ENCODE data around the gene MYO5A. TPM values are rescaled to one million over a fixed set of nuclear protein-coding genes. Genes with fewer than 3 reads are reported as not detected.

MYO5A gene
- total RNA-seq, 1 donor = 54.3 TPM

DNA sequence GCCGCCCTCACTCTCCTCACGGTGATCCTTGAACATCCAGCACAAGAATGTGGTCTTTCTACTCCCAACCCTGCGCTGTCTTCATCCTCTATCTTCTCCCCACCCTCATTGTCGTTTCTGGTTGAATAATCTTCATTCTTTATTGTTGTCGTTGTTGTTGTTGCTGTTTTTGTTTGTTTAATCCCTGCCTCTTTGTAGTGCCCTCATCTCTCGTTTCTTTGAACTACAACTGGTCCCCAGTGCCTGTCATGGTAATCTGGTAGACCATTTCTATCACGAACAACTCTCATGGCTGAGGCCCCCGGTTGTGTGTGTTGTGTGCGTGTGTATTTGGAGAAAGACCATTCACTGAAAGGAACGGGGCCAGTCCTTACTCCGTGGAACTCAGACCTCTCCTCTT is 1.3 kb upstream of the MYO5A start:
- no peak for DNase-seq (ENCODE audit: insufficient read length, low spot score, missing footprints)
- Histone ChIP-seq H4K20me1 (ENCODE audit: insufficient read depth, low read length) (peaks cover 5% of the 10 kb centered on the region), H2AFZ (ENCODE audit: low read length) (peak overlapping the region; percentile 92), H3K27me3 (ENCODE audit: insufficient read depth, low read length) (peaks cover 20% of the 10 kb centered on the region), H3K4me2 (ENCODE audit: insufficient read depth, low read length) (peak overlapping the region; percentile 96), H3K4me1 (ENCODE audit: insufficient read depth, low read length) (peaks cover 14% of the 10 kb centered on the region), H3K27ac (ENCODE audit: low read depth, low read length) (no peak overlapping the region), H3K4me3 (ENCODE audit: insufficient read depth, low read length) (peak overlapping the region; percentile 84), H3K79me2 (ENCODE audit: insufficient read depth, low read length) (peaks cover 29% of the 10 kb centered on the region), H3K36me3 (ENCODE audit: insufficient read depth, low read length) (no peaks in the 10 kb centered on the region), H3K9me3 (ENCODE audit: low read depth, low read length) (no peaks in the 10 kb centered on the region)
- TF ChIP-seq CTCF (IDR thresholded peaks at IDR 0.05; ENCODE audit: extremely low read depth, low read depth, low read length) = no peak

GRCh38 chr15:52529341-52529924 is 753 bp upstream of the MYO5A start:
- H3K79me2 ChIP-seq (ENCODE audit: insufficient read depth, low read length) = peaks cover 31% of the 10 kb centered on the region
- H2AFZ ChIP-seq (ENCODE audit: low read length) = peak overlapping the region; percentile 92
- peaks cover 20% of the 10 kb centered on the region for H3K27me3 ChIP-seq (ENCODE audit: insufficient read depth, low read length)
- no peak for DNase-seq (ENCODE audit: insufficient read length, low spot score, missing footprints)
- peak overlapping the region; percentile 96 for H3K4me2 ChIP-seq (ENCODE audit: insufficient read depth, low read length)
- peaks cover 5% of the 10 kb centered on the region for H4K20me1 ChIP-seq (ENCODE audit: insufficient read depth, low read length)
- H3K36me3 ChIP-seq (ENCODE audit: insufficient read depth, low read length) = no peaks in the 10 kb centered on the region
- no peak overlapping the region for H3K27ac ChIP-seq (ENCODE audit: low read depth, low read length)
- H3K4me3 ChIP-seq (ENCODE audit: insufficient read depth, low read length) = peak overlapping the region; percentile 84
- no peaks in the 10 kb centered on the region for H3K9me3 ChIP-seq (ENCODE audit: low read depth, low read length)
- H3K4me1 ChIP-seq (ENCODE audit: insufficient read depth, low read length) = peaks cover 14% of the 10 kb centered on the region
- TF ChIP-seq CTCF (IDR thresholded peaks at IDR 0.05; ENCODE audit: extremely low read depth, low read depth, low read length) = no peak

DNA sequence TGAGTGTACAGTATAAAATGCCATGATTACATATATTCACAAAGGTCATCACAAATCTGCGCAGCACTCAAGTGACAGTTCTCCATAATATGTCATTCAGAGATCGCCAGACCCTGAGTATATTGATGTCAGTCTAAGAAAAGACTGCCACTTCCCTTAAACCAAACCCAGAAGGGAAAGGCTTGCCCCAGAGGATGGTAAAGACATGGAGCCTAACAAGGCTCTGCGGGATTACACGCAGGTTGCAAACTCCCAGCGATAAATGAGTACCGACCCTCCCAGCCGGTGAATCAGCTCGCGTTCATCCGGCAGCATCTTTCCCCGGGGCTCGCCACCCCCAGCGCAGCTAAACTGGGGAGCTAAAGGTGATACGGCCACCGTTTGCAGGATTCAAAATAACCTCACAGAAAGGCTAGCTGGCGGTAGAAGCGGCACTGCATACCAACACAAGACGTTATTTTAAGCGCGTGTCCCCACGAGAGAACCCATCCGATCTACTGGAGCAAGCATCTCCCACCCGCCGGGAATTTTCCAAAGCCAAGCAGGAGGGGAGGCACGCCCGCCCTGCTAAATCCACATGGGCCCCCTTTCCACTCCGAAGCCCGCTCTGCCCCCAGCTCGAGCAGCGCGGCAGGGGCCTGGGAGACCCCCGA is 643 bp downstream of the MYO5A start:
- peak; percentile 90 for DNase-seq (ENCODE audit: insufficient read length, low spot score, missing footprints)
- Histone ChIP-seq H3K4me2 (ENCODE audit: insufficient read depth, low read length) (peak overlapping the region; percentile 90), H3K27ac (ENCODE audit: low read depth, low read length) (no peak overlapping the region), H3K27me3 (ENCODE audit: insufficient read depth, low read length) (peaks cover 16% of the 10 kb centered on the region), H3K9me3 (ENCODE audit: low read depth, low read length) (no peaks in the 10 kb centered on the region), H2AFZ (ENCODE audit: low read length) (peak overlapping the region; percentile 81), H3K4me3 (ENCODE audit: insufficient read depth, low read length) (peak overlapping the region; percentile 84), H3K36me3 (ENCODE audit: insufficient read depth, low read length) (no peaks in the 10 kb centered on the region), H4K20me1 (ENCODE audit: insufficient read depth, low read length) (peaks cover 10% of the 10 kb centered on the region), H3K79me2 (ENCODE audit: insufficient read depth, low read length) (peaks cover 37% of the 10 kb centered on the region), H3K4me1 (ENCODE audit: insufficient read depth, low read length) (peaks cover 19% of the 10 kb centered on the region)
- no peak for TF ChIP-seq CTCF (IDR thresholded peaks at IDR 0.05; ENCODE audit: extremely low read depth, low read depth, low read length)

DNA sequence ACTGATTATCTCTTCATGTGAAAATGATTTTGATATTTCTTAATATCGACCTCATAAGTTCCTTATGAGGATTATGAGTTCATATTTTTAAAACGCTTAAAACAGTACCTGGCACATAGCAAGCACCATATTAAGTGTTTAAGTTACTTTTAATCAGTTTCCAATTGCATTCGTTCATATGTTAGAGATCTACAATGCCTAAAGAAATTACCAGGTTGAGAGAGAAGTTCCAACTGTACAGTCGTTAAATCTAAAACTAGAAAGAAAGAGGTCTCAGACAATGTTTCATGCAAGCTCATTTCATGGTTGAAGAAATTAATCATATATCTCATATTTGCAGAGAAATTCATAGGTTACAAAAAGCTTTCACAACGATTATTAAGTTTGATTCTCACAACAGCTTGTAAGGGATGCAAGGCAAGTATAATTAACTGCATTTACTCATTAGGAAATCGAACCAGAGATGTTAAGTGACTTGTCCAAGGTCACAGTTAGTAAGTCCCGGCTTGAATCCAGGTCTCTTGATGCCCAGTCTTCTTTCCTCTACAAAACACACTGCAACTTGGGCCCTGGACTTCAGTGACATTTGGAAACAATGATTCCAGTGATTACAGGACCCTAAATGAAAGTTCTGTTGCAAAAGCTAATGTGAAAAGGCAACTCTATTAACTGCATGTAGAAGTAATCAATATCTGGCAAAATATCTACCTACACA is 1.3 kb downstream of the MYO5A start:
- peaks cover 40% of the 10 kb centered on the region for H3K79me2 ChIP-seq (ENCODE audit: insufficient read depth, low read length)
- DNase-seq (ENCODE audit: insufficient read length, low spot score, missing footprints) = no peak
- peaks cover 22% of the 10 kb centered on the region for H3K4me1 ChIP-seq (ENCODE audit: insufficient read depth, low read length)
- no peak overlapping the region for H3K27ac ChIP-seq (ENCODE audit: low read depth, low read length)
- peak overlapping the region; percentile 81 for H2AFZ ChIP-seq (ENCODE audit: low read length)
- TF ChIP-seq CTCF (IDR thresholded peaks at IDR 0.05; ENCODE audit: extremely low read depth, low read depth, low read length) = no peak
- H3K4me3 ChIP-seq (ENCODE audit: insufficient read depth, low read length) = peak overlapping the region; percentile 84
- H3K9me3 ChIP-seq (ENCODE audit: low read depth, low read length) = no peaks in the 10 kb centered on the region
- H3K27me3 ChIP-seq (ENCODE audit: insufficient read depth, low read length) = peaks cover 14% of the 10 kb centered on the region
- no peaks in the 10 kb centered on the region for H3K36me3 ChIP-seq (ENCODE audit: insufficient read depth, low read length)
- peaks cover 10% of the 10 kb centered on the region for H4K20me1 ChIP-seq (ENCODE audit: insufficient read depth, low read length)
- H3K4me2 ChIP-seq (ENCODE audit: insufficient read depth, low read length) = peak overlapping the region; percentile 90
